GM12878 (cell line): ENCODE data around the gene PIM2. TPM values are rescaled to one million over a fixed set of nuclear protein-coding genes. Genes with fewer than 3 reads are reported as not detected.

Experiments used
- ASH2L ChIP-seq: fragments of 300-600, 200-600 bp; sonication (generic); IDR thresholded peaks from 2 replicates; pipeline ENCODE4 v1.6.1; 2017; ENCODE audit warnings: low read depth, mild to moderate bottlenecking, borderline replicate concordance
- ATF7 ChIP-seq: fragments of 450-650 bp; IDR thresholded peaks from 2 replicates; pipeline ENCODE4 v1.6.1; 2016; ENCODE audit warnings: low read depth, mild to moderate bottlenecking
- NFIC ChIP-seq: IDR thresholded peaks from 2 replicates; pipeline ENCODE4 v1.6.1; 2012; ENCODE audit warnings: low read depth, mild to moderate bottlenecking, inconsistent platforms, low read length, moderate library complexity
- POLR2AphosphoS5 ChIP-seq: IDR thresholded peaks from 2 replicates; pipeline ENCODE4 v1.6.1; 2011; ENCODE audit warnings: mild to moderate bottlenecking, low read length, inconsistent platforms
- SMAD1 ChIP-seq: fragments of 450-650 bp; IDR thresholded peaks from 2 replicates; pipeline ENCODE4 v1.6.1; 2018; ENCODE audit warnings: mild to moderate bottlenecking, low read depth; ENCODE audit not compliant: partially characterized antibody
- SMARCA5 ChIP-seq: fragments of 450-650 bp; IDR thresholded peaks from 2 replicates; pipeline ENCODE4 v1.6.1; 2017; ENCODE audit warnings: mild to moderate bottlenecking
- polyA plus RNA-seq, 11 experiments: library from polyadenylated mRNA; depleted of rRNA in 4 of 11; unstranded in 6 of 11; stranded (reverse) in 5 of 11; fragments of >200 nt; fragmentation: Nextera tagmentation in 4 of 11; fragmentation: Illumina TruSeq in 1 of 11; extraction: Ambion mirVana in 4 of 11; extraction: Trizol in 1 of 11; gene quantifications; 1 replicate in 1 of 11; 2 replicates in 10 of 11; pipeline versions ENCODE4 v1.2.1 to v1.2.3, GENCODE V29; 2011 to 2016; ENCODE audit warnings: inconsistent platforms in 2 of 11, missing spikeins in 2 of 11, low read depth in 1 of 11
- total RNA-seq, 4 experiments: library from RNA; depleted of rRNA in 3 of 4; stranded (reverse); fragments of >200 nt in 3 of 4; fragmentation: Illumina TruSeq in 1 of 4; extraction: Trizol in 1 of 4; gene quantifications; 2 replicates each; pipeline versions ENCODE4 v1.2.1 to v1.2.3, GENCODE V29; 2013 to 2021
- TF ChIP-seq, protein P1 (sequence below): fragments of 450-650 bp; formaldehyde crosslinking; IDR thresholded peaks from 2 replicates; pipeline ENCODE4 v1.5.0; 2022; ENCODE audit warnings: mild to moderate bottlenecking, missing genetic modification characterization
- TF ChIP-seq, protein P2 (sequence below): fragments of 450-650 bp; IDR thresholded peaks from 2 replicates; pipeline ENCODE4 v1.6.1; 2017; ENCODE audit warnings: low read depth, mild to moderate bottlenecking, moderate library complexity
- TF ChIP-seq, protein P3 (sequence below): fragments of 150-350 bp; IDR thresholded peaks from 2 replicates; pipeline ENCODE4 v1.6.1; 2014; ENCODE audit warnings: mild to moderate bottlenecking, low read depth, low read length

Gene PIM2
- total and polyA plus RNA-seq, 10 of the 15 experiments (the other 5 are each of a cell fraction or from before 2014, with no cell fraction given) = 19.2 to 96.8 (median 32.3) TPM

DNA sequence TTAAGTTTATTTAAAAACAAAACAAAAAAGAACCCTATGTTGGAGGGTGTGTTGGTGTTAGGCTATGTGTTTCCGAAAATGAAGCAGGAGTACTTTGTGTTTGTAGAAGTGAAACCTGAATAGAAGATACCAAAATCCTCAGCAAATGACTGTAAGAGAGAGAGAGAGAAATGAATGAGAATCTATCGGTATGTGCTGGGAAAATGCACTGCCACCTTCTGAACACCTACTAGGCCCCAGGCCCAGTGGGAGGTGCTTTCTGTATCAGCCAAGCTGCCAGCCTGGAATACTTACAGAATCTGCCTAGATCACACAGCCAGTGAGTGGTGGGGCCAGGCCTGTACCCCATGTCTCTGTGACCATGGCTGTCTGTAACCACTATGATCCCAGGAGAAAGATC is 14.9 kb upstream of the PIM2 start (continued):
- TF ChIP-seq ASH2L (no peak), POLR2AphosphoS5 (no peak), ATF7 (no peak; the same call in 1 of the 2 replicates), SMAD1 (no peak), NFIC (0 out of 2 replicates have a peak, but pooled peaks have one; percentile 32), SMARCA5 (no peak)
- TF ChIP-seq, protein P1, sequence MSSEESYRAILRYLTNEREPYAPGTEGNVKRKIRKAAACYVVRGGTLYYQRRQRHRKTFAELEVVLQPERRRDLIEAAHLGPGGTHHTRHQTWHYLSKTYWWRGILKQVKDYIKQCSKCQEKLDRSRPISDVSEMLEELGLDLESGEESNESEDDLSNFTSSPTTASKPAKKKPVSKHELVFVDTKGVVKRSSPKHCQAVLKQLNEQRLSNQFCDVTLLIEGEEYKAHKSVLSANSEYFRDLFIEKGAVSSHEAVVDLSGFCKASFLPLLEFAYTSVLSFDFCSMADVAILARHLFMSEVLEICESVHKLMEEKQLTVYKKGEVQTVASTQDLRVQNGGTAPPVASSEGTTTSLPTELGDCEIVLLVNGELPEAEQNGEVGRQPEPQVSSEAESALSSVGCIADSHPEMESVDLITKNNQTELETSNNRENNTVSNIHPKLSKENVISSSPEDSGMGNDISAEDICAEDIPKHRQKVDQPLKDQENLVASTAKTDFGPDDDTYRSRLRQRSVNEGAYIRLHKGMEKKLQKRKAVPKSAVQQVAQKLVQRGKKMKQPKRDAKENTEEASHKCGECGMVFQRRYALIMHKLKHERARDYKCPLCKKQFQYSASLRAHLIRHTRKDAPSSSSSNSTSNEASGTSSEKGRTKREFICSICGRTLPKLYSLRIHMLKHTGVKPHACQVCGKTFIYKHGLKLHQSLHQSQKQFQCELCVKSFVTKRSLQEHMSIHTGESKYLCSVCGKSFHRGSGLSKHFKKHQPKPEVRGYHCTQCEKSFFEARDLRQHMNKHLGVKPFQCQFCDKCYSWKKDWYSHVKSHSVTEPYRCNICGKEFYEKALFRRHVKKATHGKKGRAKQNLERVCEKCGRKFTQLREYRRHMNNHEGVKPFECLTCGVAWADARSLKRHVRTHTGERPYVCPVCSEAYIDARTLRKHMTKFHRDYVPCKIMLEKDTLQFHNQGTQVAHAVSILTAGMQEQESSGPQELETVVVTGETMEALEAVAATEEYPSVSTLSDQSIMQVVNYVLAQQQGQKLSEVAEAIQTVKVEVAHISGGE (CRISPR knock-in tag) = no peak
- TF ChIP-seq, protein P2, sequence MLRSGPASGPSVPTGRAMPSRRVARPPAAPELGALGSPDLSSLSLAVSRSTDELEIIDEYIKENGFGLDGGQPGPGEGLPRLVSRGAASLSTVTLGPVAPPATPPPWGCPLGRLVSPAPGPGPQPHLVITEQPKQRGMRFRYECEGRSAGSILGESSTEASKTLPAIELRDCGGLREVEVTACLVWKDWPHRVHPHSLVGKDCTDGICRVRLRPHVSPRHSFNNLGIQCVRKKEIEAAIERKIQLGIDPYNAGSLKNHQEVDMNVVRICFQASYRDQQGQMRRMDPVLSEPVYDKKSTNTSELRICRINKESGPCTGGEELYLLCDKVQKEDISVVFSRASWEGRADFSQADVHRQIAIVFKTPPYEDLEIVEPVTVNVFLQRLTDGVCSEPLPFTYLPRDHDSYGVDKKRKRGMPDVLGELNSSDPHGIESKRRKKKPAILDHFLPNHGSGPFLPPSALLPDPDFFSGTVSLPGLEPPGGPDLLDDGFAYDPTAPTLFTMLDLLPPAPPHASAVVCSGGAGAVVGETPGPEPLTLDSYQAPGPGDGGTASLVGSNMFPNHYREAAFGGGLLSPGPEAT = peak; percentile 21; the same call in 1 of the 2 replicates
- TF ChIP-seq, protein P3, sequence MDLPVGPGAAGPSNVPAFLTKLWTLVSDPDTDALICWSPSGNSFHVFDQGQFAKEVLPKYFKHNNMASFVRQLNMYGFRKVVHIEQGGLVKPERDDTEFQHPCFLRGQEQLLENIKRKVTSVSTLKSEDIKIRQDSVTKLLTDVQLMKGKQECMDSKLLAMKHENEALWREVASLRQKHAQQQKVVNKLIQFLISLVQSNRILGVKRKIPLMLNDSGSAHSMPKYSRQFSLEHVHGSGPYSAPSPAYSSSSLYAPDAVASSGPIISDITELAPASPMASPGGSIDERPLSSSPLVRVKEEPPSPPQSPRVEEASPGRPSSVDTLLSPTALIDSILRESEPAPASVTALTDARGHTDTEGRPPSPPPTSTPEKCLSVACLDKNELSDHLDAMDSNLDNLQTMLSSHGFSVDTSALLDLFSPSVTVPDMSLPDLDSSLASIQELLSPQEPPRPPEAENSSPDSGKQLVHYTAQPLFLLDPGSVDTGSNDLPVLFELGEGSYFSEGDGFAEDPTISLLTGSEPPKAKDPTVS = no peak
